Stimulated activated CD8-positive, alpha-beta memory T cell treated with anti-CD3 and anti-CD28 coated beads, Interleukin-7, amount 100 ng/mL, for 48 hours (primary cell): ENCODE data around the gene FBLL1.
A peak's percentile ranks its signal among the peaks of the same experiment; 100 is the strongest.
"Not testable (repeated sequence)": the region's sequence is repeated elsewhere in the genome, so short reads cannot be mapped to it uniquely, and the experiment has no call there.

ENCODE experiments used
- DNase-seq, 2 donors: peaks; one replicate each; pipeline ENCODE4 v3.0.0-alpha.2; 2020; ENCODE audit warnings: low read depth in 1 of 2; ENCODE audit errors: extremely low read depth in 1 of 2

Gene FBLL1

DNA sequence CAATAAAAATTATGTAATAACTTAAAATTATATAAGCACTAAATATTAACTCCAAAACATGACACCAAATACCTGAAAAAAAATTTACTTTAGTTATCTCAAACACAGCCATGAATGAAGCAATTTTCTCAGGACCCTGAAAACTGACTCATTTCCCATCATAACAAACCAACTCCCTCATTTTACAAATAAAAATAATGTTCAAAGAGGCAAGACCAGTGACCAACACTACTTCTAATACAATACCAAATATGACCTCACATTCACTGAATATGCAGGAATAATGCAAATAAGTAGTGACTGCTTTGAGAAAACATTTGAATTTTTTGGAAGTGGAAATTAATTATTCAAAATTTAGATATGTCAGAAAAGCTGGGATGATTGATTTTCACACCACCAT lies 21.6 kb downstream of the FBLL1 start:
- no peak for DNase-seq

DNA sequence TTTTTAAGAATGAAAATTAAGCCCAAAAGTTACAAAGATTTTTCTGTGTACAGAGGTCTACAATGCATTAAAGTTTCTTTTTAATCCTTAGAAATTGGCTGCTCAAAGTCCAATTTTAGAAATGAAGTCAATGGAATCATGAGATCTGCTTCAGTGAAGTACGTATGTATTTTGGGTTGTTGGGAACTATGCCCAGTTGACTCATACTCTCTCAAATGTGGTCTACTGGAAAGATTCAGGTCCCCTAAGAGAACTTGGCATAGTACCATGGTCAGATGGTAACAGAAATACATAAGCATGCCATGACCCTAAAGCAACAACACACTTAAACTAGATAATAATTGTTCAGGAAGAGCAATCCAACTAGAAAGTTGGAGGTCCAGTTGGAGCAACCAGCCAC lies 23.0 kb downstream of the FBLL1 start:
- DNase-seq = no peak

DNA sequence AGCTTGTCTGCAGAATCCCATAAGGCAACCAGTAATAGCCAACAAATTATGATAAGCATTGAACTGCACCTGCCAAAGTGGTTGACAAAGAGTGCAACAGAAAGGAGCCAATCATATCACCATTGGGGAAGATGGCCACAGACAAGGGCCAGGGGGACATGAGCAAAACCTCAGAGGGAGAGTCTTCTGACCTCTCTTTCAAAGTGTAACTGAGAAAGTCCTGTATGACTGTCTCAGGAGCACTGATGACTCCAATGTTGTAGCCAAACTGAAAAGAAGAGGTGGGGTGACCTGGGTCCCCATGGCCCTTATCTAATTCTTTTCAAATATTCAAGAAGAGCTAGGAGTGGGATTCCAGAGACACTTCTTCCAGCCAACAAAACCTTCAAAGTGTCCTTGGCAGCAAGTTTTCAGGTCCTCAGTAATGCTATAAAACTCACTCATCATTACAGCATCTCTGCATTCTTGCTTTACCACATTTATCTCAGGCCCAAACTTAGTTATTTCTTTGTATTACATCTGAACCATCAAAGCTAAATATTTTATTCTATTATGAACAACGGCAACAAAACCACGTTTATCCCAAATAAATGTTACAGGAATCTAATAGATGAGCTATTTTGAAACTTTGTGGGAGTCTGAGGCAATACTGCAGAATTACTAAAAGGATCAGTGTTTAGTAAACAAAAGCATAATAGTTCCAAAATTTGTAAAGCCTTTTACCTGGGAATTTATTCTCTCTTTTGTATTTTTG lies 24.4 kb downstream of the FBLL1 start:
- DNase-seq = no peak

DNA sequence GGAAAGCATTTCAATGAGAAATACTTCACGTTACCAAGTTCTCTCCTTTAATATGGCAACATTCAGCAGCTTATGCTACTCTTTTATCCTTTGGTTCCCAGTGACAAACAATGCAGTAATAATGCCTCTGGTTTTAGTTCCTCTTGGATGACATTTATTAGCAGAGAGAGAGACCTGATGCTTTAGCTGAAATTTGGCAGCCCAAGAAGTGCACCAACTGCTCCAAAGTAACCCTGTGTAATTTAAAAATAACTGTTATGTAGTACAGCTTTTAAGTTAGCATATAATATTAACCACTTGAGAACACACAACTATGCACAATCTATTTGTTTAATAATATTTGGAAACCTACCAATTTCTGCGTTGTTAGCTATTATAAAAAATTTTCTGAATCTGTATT lies 28.3 kb downstream of the FBLL1 start:
- DNase-seq = no peak

DNA sequence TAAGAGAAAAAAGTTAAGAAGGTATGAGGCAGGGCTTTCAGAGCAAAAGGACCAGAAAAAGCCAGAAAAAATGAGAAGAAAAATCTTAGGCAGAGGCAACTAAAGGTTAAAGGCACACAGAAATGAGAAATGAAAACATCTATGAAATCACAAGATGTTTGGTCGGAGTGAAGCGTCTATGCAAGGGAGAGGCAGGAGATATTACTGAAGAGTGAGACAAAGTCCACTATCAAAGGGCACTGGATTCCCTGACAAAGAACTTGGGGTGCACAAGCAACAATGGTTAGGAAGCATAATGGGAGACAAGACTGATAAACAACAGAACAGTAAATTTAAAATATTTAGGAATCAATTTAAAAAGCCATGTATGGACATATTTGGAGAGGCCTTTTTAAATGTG lies 33.2 kb downstream of the FBLL1 start:
- no peak for DNase-seq

DNA sequence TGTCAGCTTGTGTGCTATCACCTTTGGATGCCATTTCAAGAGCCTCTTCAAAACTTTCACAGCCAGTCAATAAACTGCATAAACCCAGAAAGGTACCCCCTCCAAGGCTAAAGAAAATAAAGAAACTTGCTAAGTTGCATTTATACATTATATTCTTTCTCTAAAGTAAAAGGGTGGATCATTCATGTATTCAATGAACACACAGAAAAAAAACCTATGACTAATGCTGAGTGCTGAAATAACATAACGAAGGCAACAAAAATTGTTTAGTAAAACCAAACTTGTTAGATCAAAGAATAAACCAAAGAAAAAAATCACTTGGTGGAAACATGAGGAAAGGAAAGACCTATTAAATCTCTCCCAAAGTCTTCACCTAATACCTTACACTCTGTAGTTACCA lies 34.9 kb downstream of the FBLL1 start:
- no peak for DNase-seq

DNA sequence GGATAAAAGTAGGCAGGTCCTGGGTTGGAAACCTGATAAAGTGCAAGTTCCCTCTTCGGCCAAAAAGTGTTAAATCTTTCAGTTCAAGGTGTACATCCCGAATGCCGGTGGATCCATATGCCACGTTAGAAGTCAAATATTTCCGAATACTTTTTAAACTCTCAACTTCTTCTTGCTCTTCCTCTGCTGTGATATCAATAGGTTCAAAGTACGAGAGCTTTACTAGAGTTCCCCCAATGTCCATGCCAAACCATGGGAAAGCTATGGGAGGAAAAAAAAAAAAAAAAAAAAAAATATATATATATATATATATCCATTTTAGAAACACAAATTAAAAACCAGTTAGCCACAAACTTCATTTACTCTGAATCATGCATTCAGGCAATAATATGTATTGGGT lies 39.6 kb downstream of the FBLL1 start:
- no peak for DNase-seq

DNA sequence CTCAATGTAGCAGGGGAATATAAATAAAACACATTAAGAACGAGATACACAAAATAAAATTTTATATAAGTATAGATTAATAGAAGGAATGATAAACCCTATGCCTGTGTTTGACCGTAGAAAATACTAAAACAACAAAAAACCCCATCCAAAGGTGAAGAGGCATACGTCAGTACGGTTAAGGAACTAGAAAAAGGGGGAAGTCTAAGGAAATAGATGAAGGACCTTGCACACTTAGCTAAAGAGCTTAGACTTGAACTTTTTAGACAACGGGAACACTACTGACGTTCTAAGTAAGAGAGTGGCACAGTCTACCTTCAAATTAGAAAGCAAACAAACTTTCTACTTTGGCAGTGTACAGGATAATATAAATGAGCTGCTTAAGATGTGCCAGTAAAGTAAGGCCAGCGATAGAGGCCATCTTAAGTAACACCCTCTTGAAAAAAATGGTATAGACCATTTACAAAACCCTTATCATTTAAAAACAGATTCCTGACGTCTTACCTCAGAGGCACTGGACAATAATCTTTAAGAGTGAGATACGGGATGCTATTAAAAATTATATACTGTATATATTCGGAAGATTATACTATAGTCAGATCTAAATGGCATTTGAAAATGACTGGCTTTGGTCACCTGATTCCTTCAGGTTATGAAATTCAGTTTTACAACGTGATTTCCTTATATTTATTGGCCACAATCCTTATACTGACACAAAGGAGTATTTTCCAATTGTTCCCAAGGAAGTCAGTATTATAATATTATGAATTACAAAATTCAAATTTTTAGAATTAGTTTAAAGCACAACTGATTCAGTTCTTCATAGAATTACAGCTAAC lies 41.6 kb downstream of the FBLL1 start:
- no peak for DNase-seq

DNA sequence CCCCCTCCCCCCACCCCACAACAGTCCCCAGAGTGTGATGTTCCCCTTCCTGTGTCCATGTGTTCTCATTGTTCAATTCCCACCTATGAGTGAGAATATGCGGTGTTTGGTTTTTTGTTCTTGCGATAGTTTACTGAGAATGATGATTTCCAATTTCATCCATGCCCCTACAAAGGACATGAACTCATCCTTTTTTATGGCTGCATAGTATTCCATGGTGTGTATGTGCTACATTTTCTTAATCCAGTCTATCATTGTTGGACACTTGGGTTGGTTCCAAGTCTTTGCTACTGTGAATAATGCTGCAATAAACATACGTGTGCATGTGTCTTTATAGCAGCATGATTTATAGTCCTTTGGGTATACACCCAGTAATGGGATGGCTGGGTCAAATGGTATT lies 44.6 kb downstream of the FBLL1 start:
- DNase-seq = not testable (repeated sequence)

DNA sequence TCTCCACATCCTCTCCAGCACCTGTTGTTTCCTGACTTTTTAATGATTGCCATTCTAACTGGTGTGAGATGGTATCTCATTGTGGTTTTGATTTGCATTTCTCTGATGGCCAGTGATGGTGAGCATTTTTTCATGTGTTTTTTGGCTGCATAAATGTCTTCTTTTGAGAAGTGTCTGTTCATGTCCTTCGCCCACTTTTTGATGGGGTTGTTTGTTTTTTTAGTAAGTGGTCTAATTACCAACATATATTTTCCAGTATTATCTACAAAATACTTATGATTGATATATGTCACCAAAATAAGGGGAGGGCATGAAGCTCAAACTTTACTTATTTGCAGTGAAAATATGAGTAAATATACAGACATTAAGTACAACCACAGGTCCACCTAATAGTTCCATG lies 45.1 kb downstream of the FBLL1 start:
- DNase-seq = not testable (repeated sequence)

DNA sequence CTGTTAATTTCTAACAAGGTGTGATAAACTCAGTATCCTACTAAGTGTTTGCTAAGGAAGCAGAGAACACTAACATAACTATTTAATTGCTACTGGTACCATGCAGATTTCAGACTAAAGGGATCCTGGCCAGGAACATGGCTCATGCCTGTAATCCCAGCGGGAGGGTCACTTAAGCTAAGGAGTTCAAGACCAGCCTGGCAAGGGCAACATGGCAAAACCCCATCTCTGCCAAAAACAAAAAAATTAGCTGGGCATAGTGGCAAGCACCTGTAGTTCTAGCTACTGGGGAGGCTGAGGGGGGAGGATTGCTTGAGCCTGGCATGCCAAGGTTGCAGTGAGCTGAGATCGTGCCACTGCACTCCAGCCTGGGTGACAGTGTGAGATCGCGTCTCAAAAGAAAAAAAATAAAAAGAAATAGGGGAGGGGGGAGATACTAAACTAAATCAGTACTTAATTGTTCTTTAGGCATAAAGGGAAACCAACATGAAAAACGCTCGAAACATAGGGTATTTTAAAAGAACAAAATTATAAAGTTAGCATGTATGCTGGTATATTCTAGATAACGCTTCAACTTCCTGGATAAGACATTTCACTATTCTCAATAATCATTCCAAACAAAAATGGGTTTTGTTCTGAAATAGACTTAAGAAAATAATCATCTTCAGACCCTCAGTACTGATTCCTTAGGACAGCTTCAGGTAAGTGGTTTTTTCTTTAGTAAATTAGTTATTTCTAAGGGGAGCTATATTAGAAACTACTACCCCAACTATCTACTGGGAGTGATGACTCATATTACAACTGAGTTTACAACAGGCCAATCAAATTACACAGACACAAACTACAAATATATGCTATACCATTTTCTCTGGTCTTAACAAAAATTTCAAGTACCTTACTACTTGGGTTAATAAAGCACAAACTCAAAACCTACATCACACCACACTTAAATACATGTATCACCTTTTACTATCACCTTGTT lies 46.6 kb downstream of the FBLL1 start:
- no peak for DNase-seq

DNA sequence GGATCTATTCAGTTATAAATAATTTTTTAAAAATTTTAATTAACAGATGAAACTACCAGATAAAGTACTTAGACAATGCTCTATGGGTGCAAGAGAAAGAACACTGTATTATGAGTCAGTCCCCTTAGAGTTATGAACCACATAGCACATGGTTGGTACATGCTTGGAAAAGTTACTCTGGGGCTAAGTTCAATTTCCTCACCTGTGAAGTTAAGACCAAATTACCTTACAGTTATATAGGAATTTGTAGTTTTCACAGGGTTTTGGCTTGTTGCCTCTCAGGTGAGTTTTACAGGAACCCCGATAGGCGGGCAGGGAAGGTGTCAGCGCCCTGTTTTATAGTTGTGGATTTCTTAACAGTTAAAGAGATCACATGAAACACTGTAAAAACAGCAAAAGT lies 48.9 kb downstream of the FBLL1 start:
- no peak for DNase-seq

DNA sequence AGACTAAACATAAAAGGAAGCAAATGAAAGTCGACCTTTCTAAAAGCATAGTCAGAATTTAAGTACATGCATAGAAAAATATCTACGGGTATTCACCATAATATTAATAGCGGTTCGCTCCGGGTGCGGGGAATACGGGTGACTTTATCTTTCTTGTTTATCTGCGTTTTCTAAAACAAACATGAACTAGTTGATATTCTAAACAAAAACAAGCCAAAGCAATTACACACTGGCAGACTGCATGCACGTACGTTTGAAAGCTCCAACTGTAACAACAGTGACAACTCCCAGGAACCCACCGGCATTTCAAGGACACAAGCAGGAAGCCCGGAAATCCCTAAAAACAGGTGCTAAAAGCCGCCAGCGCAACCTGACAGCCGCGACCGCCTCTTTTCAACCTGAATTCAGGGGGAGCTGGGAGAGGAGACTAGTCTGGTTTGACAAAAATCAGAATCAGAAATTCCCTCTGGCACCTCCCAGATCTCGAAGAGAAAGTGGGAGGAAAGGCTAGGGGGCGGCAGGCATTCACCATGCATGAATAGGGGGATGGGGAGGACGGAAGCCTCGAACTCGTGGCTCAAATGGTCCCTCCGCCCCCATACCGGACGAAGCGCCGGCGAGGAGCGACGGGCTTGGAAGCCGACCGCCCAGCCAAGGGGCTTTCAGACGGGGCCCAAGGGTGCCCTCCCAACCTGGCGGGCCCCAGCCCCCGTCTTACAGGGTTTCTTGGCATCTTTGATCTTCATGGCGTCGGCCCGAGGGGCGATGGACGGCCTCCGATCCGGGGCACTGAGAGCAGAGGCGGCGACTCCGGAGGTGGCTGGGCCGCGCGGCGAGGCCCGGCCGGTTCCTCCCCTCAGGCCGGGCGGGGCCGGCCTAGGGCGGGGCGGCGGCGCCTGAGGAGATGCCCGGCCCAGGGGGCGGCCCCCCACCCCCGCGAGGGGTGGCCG lies 49.7 kb downstream of the FBLL1 start, which contains the start of gene PANK3:
Gene PANK3 (minus strand): TSS at position 831 of the 950 bp plus-strand sequence. CDS start 85 bp downstream, at position 746.
- DNase-seq = peak in 1 of 2 donors; percentile 0

DNA sequence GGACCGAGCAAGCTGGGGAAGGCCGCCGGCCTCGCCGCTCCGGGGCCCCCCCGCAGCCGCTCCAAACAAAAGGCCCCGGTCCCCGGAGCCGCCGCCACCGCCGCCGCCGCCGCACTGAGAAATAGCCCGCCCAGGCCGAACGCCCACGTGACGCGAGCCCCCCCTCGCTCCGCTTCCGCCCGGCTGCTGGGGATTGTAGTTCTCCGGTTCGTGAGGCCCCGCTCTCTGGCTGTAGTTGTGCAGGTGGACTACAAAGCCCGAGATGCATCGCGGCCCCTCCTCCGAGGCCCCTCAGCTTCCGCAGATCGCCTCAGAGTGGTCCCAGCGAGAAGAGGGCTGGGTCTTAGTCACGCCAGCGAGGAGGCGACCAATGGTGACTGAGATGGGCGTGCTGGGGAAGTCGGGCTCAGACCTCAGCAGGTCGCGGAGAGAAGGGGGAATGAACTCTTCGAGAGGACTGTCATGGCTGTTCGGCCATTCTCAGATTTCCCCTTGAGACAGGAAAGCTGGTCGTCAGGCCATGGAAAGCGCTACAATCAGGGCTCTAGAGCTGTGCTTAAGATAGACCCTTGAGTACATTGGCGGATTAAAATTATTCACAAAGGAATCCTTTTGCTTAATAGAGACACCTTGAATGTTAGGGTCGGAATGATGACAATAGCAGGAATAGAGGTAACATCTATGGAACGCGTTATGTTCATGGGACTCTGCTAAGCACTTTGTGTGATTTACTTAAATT lies 50.6 kb downstream of the FBLL1 start:
- DNase-seq = peak; percentile 97

DNA sequence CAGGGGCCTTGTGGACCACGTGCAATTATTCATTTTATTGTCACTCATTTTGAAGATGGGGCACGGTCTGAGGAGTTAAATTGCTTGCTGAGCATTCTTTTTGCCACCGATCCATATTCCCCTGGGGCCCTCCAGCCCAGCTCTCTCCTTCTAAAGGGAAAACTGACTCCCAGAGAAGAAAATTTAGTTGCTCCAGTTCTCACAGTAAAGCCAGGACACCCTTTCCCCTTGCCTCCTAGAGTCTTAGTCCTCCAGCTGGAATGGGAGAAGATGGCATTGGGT lies 51.1 kb downstream of the FBLL1 start:
- no peak for DNase-seq
